GM12873 (cell line): Measurements from ENCODE around the gene COLEC12.

Source experiments
- TF ChIP-seq, protein P1 (sequence below): IDR thresholded peaks from 2 replicates; pipeline ENCODE4 v1.5.1; 2012; ENCODE audit warnings: low read depth, mild to moderate bottlenecking, moderate library complexity, low read length, control low read depth; ENCODE audit not compliant: insufficient read depth; ENCODE audit errors: missing control alignments

COLEC12 gene

DNA sequence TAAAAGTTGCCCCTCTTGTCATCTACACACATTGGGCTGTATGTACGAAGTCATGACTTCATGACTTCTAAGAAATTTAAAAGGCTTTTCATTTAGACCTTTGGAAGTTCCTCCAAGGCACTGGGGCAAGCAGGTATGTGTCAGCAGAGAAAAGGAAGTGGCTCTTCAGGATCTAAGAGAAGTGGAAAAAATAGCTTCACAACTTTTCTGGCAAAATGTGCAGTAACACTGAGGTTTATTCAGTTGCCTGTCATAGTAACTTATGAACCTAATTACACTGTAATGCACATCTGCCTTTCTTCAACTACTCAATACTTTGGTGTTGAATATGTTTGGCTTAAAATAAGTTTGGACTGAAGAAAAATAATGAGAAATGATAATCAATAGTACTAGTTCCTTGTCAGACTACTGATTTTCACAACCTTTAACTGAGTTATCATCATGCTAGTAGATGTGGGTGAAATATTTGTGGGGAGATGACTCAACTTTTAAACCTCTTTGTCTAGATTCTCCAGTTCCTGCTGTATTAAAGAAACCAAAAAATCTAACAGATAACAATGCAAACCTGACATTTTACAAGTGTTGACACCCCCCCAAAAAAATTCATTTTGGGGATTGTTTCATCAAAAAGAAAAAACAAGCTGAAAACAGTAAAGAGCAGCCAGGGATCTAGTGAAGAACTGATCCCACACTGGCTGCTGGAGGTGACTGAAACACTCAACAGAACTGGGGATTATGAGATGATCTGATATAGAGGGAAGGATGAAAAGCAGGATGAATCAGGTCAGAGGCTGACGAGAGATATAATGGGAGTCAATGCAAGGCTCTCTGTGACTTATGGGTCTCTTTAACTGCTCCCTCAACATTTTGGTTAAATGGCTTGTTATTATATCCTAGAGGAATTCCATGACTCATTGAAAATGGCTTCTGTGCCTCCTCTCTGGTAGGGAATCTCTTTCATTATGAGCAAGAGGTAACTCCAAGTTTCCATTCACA lies 84.6 kb downstream of the COLEC12 start:
- TF ChIP-seq, protein P1, sequence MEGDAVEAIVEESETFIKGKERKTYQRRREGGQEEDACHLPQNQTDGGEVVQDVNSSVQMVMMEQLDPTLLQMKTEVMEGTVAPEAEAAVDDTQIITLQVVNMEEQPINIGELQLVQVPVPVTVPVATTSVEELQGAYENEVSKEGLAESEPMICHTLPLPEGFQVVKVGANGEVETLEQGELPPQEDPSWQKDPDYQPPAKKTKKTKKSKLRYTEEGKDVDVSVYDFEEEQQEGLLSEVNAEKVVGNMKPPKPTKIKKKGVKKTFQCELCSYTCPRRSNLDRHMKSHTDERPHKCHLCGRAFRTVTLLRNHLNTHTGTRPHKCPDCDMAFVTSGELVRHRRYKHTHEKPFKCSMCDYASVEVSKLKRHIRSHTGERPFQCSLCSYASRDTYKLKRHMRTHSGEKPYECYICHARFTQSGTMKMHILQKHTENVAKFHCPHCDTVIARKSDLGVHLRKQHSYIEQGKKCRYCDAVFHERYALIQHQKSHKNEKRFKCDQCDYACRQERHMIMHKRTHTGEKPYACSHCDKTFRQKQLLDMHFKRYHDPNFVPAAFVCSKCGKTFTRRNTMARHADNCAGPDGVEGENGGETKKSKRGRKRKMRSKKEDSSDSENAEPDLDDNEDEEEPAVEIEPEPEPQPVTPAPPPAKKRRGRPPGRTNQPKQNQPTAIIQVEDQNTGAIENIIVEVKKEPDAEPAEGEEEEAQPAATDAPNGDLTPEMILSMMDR = no peak

DNA sequence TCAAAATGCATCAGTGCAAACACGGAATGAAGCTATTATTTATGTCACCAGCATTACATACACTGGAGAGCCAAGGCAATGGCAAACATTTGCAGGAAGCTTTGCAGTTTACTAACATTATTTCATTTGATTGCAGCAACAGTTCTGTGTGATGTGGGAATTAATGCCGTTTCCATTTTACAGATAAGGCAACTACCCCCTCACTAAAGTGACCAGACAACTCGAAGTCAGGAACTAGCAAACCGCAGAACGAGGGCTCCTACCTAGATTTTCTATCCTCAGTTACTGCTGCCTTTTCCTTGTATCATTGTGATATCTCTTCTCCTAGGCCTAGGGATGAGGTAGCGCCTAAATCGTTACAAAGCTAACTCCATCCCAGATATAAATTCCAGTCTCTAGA lies 85.5 kb downstream of the COLEC12 start:
- TF ChIP-seq, protein P1 = no peak

DNA sequence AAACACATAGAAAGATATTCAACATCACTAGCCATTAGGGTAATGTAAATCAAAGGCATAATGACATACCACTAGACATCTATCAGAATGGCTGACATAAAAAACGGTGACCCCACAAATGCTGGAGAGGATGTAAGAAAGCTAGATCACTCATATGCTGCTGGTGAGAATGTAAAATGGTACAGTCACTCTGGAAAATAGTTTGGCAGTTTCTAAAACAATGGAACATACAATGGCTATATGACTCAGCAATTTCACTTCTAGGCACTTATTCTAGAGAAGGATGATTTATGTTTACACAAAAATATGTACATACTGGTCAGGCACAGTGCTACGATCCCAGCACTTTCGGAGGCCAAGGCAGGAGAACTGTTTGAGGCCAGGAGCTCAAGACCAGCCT lies 87.3 kb downstream of the COLEC12 start:
- TF ChIP-seq, protein P1 = no peak

DNA sequence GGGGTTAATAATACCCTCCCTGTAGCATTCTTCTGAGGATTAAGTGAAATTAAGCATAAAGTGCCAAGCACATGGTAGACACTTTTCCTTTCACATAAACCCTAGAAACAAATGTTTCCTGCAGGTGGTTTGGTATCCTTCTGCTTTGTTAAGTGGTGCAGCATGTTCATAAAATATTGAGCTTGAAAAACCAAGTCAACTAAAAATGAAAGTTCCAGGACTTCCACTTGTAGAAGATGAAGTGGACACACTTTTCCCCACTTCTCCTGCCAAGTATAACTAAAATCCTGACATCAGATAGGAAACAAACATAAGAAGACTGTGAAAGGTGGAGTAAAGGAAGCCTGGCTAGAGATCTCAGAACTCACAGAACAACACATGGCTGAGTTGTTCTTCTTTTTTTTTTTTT lies 90.5 kb downstream of the COLEC12 start:
- TF ChIP-seq, protein P1 = no peak

DNA sequence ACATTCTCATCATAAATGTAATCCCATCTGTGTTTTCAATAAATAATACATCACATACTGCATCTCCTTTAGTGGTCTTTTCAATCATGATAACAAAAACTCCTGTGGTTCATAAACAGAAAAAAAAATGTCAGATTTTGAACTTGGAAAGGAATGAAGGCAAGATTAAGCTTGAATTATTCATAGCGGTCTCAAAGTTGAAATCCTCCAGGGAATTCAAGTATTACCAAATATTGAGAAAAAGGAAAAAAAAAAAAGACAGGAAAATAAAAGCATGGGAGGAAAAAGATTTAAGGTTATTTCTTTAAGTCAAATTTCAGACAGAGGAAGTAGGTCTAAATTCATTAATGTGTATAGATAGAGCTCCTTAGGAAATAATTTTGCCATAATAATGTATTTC lies 92.1 kb downstream of the COLEC12 start:
- TF ChIP-seq, protein P1 = no peak

DNA sequence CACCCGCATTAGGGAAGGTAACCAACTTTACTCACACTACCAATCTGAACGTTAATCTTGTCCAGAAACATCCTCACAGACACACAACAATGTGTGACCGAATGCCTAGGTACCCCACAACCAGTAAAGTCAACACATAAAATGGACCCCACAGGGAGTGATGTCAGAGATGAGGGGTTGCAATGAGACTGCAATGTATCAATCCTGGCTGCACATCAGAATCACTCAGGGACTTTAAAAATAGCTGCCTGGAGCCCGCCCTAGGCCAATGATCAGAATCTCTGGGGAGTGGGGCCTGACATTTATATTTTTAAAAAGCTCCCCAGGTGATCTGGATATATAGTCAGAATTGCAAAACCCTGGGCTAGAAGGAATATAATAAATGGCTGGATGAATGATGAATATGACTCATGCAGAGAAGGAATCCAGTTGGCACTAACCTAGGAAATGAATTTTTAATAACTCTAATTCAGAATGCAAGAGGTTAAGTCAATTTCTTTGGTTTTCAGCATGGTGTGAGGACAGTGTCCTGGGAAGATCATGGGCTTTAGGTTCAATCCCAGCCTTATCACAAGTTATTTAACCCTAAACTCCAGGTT lies 92.8 kb downstream of the COLEC12 start:
- TF ChIP-seq, protein P1 = no peak

DNA sequence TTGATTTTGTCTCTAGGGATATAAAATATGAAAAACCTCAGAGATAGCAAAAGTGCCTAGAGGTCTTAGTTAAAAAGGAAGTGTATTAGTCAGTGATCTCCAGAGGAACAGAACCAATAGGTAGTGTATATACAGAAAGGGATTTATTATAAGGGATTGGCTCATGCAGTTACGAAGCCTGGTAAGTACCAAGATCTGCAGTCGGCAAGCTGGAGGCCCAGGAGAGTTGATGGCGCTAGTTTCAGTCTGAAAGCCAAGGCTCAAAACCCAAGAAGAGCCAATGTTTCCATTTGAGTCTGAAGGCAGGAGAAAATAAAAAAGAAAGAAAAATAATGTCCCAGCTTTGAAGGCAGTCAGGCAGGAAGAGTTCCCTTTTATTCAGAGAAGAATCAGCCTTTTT lies 93.3 kb downstream of the COLEC12 start:
- TF ChIP-seq, protein P1 = no peak
